ENCODE measurements around the gene SERPINA5.

- TF ChIP-seq SUZ12 (IDR thresholded peaks at IDR 0.05), result no peak
- no peak for TF ChIP-seq SP1 (IDR thresholded peaks at IDR 0.05)
- TF ChIP-seq TARDBP (IDR thresholded peaks at IDR 0.05), result no peak
- no peak for TF ChIP-seq ARNT (IDR thresholded peaks at IDR 0.05)
- no peak for TF ChIP-seq FOXM1 (IDR thresholded peaks at IDR 0.05; ENCODE audit: borderline replicate concordance)
- TF ChIP-seq CTBP1 (IDR thresholded peaks at IDR 0.05; ENCODE audit: borderline replicate concordance), result no peak
- no peak for TF ChIP-seq NFRKB (IDR thresholded peaks at IDR 0.05)
- no peak for TF ChIP-seq ELF4 (IDR thresholded peaks at IDR 0.05)
These were observed 25.2 kb upstream of the SERPINA5 start for GRCh38 chr14:94555991-94556390.

Data from HEK293T (cell line).